ENCODE results near the gene LHX4.

DNA sequence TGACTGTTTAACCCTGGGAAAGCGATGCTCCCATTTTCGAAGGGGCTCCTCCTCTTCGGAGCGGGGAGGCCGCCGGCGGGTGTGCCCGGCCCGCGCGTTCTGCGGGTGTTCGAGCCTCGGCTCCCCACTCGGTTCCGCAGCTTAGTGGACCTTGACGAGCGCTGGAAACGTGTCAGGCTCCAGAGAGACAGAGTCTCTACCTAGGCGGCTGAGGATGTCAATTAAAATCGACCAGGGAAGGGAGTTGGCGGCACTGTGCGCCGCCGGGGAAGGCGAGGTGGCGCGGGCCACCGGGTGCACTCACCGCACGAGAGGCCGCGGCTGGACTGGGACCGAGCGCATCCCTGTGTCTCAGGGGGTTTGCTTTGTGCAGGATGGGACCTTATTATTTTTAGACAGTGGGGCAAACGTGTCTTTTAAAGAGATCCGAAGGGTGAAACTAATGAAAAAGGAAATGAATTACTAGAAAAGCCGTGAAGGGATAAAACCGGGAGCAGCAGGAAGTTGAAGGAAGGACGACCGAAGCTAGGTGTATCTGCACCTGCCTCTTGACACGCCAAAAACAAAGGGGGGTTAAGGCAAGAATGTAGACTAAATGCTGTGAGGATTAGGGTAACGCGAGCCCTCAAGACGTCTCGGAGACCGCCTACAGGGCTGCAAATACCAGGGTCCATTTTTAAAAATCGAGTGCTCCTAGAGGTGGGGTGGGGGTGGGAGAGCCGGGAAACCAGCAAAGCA is 5.6 kb downstream of the LHX4 start:
- TF ChIP-seq, protein P1, sequence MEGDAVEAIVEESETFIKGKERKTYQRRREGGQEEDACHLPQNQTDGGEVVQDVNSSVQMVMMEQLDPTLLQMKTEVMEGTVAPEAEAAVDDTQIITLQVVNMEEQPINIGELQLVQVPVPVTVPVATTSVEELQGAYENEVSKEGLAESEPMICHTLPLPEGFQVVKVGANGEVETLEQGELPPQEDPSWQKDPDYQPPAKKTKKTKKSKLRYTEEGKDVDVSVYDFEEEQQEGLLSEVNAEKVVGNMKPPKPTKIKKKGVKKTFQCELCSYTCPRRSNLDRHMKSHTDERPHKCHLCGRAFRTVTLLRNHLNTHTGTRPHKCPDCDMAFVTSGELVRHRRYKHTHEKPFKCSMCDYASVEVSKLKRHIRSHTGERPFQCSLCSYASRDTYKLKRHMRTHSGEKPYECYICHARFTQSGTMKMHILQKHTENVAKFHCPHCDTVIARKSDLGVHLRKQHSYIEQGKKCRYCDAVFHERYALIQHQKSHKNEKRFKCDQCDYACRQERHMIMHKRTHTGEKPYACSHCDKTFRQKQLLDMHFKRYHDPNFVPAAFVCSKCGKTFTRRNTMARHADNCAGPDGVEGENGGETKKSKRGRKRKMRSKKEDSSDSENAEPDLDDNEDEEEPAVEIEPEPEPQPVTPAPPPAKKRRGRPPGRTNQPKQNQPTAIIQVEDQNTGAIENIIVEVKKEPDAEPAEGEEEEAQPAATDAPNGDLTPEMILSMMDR (IDR thresholded peaks at IDR 0.05 in 8 of 11, conservative IDR thresholded peaks at IDR 0.05 in 3 of 11), result no peak
- TF ChIP-seq POLR2A (IDR thresholded peaks at IDR 0.05), result no peak
